Neural crest cell (in vitro differentiated cells): Measurements from ENCODE around the gene TMEFF2. TPM values are rescaled to one million over a fixed set of nuclear protein-coding genes. Genes with fewer than 3 reads are reported as not detected.

Source experiments
- DNase-seq: peaks from one replicate; pipeline ENCODE4 v3.0.0; 2021; ENCODE audit warnings: low read depth, mixed read lengths, low spot score
- H3K27ac Mint-ChIP-seq: one replicate; pipeline ENCODE4 v1.8.0; 2021; ENCODE audit warnings: mild to moderate bottlenecking, mixed read lengths; ENCODE audit not compliant: unreplicated experiment
- H3K27me3 Mint-ChIP-seq: 2 replicates; pipeline ENCODE4 v1.8.0; 2021; ENCODE audit warnings: low read depth, mild to moderate bottlenecking, mixed read lengths
- H3K36me3 Mint-ChIP-seq: 2 replicates; pipeline ENCODE4 v1.8.0; 2021; ENCODE audit warnings: low read depth, mild to moderate bottlenecking, mixed read lengths
- H3K4me1 Mint-ChIP-seq: 2 replicates; pipeline ENCODE4 v1.8.0; 2021; ENCODE audit warnings: mixed read lengths
- H3K4me3 Mint-ChIP-seq: one replicate; pipeline ENCODE4 v1.8.0; 2021; ENCODE audit warnings: mild to moderate bottlenecking, mixed read lengths
- H3K9me3 Mint-ChIP-seq: 2 replicates; pipeline ENCODE4 v1.8.0; 2021; ENCODE audit warnings: mixed read lengths
- CTCF ChIP-seq: fragments of 200-600 bp; sonication (generic); conservative IDR thresholded peaks from 2 replicates; pipeline ENCODE4 v1.5.0; 2021; ENCODE audit warnings: antibody characterized with exemption, mild to moderate bottlenecking
- total RNA-seq: library from RNA; stranded (reverse); gene quantifications from 2 replicates; pipeline ENCODE4 v1.2.1, GENCODE V29; 2021

TMEFF2 gene
- total RNA-seq, 1 donor from 2014 or later, result 2.9 TPM

- DNase-seq, result no peak
- H3K4me3 Mint-ChIP-seq, result no peak overlapping the region
- H3K4me1 Mint-ChIP-seq, result no peaks in the 10 kb centered on the region
- TF ChIP-seq CTCF, result no peak
- no peak overlapping the region for H3K27ac Mint-ChIP-seq
- H3K36me3 Mint-ChIP-seq, result no peaks in the 10 kb centered on the region
- H3K9me3 Mint-ChIP-seq, result no peaks in the 10 kb centered on the region
- no peaks in the 10 kb centered on the region for H3K27me3 Mint-ChIP-seq
Measured at GRCh38 chr2:192073878-192074277, 120.9 kb downstream of the TMEFF2 start.

- no peaks in the 10 kb centered on the region for H3K9me3 Mint-ChIP-seq
- no peak overlapping the region for H3K27ac Mint-ChIP-seq
- H3K4me3 Mint-ChIP-seq, result no peak overlapping the region
- no peak for TF ChIP-seq CTCF
- no peaks in the 10 kb centered on the region for H3K36me3 Mint-ChIP-seq
- no peaks in the 10 kb centered on the region for H3K4me1 Mint-ChIP-seq
- no peaks in the 10 kb centered on the region for H3K27me3 Mint-ChIP-seq
- no peak for DNase-seq
Measured at GRCh38 chr2:192072778-192073177, 122.0 kb downstream of the TMEFF2 start.

GRCh38 chr2:192072261-192072660 is 122.5 kb downstream of the TMEFF2 start:
- Mint-ChIP-seq H3K36me3 (no peaks in the 10 kb centered on the region), H3K27me3 (no peaks in the 10 kb centered on the region)
- DNase-seq, result no peak

GRCh38 chr2:192070099-192070498 is 124.6 kb downstream of the TMEFF2 start:
- Mint-ChIP-seq H3K27me3 (no peaks in the 10 kb centered on the region), H3K36me3 (no peaks in the 10 kb centered on the region), H3K4me3 (no peak overlapping the region), H3K9me3 (peaks cover 4% of the 10 kb centered on the region), H3K4me1 (no peaks in the 10 kb centered on the region), H3K27ac (no peak overlapping the region)
- no peak for TF ChIP-seq CTCF
- DNase-seq, result no peak

More at GRCh38 chr2:192072261-192072660, 122.5 kb downstream of the TMEFF2 start:
- no peak for TF ChIP-seq CTCF
- Mint-ChIP-seq H3K27ac (no peak overlapping the region), H3K9me3 (peaks cover under 1% of the 10 kb centered on the region), H3K4me1 (no peaks in the 10 kb centered on the region), H3K4me3 (no peak overlapping the region)

GRCh38 chr2:192069417-192069816 is 125.3 kb downstream of the TMEFF2 start:
- no peaks in the 10 kb centered on the region for H3K4me1 Mint-ChIP-seq
- no peak overlapping the region for H3K4me3 Mint-ChIP-seq
- H3K27ac Mint-ChIP-seq, result no peak overlapping the region
- TF ChIP-seq CTCF, result no peak
- DNase-seq, result no peak
- peaks cover 4% of the 10 kb centered on the region for H3K9me3 Mint-ChIP-seq
- H3K36me3 Mint-ChIP-seq, result no peaks in the 10 kb centered on the region
- H3K27me3 Mint-ChIP-seq, result no peaks in the 10 kb centered on the region

- Mint-ChIP-seq H3K9me3 (peaks cover 4% of the 10 kb centered on the region), H3K27me3 (no peaks in the 10 kb centered on the region), H3K4me1 (no peaks in the 10 kb centered on the region), H3K36me3 (no peaks in the 10 kb centered on the region), H3K27ac (no peak overlapping the region), H3K4me3 (no peak overlapping the region)
- DNase-seq, result no peak
- TF ChIP-seq CTCF, result no peak
Measured at GRCh38 chr2:192068966-192069365, 125.8 kb downstream of the TMEFF2 start.
